GM23338 (cell line): ENCODE measurements around the gene MON2. TPM values are rescaled to one million over a fixed set of nuclear protein-coding genes. Genes with fewer than 3 reads are reported as not detected.

Experiments used
- ATAC-seq: fragments of 200-7000 bp; cut with Tn5 transposase; 3 replicates; pipeline ENCODE4 v1.9.1; 2020
- DNase-seq: peaks from one replicate; pipeline ENCODE4 v3.0.0-alpha.2; 2015; ENCODE audit warnings: low spot score
- H2AFZ ChIP-seq: fragments of 200-600 bp; sonication (generic); 2 replicates; pipeline ENCODE4 v1.8.0; 2016; ENCODE audit warnings: antibody characterized with exemption, mild to moderate bottlenecking, moderate library complexity
- H3F3A ChIP-seq: fragments of 200-600 bp; sonication (generic); replicated peaks from 2 replicates; pipeline ENCODE4 v1.8.0; 2017; ENCODE audit warnings: antibody characterized with exemption, mixed run types, low read depth
- H3K27ac ChIP-seq: fragments of 200-600 bp; sonication (generic); 2 replicates; pipeline ENCODE4 v1.6.1; 2016; ENCODE audit warnings: low read depth
- H3K27me3 ChIP-seq: fragments of 200-600 bp; sonication (generic); 2 replicates; pipeline ENCODE4 v1.8.0; 2016; ENCODE audit warnings: mild to moderate bottlenecking, mixed run types, moderate library complexity; ENCODE audit not compliant: insufficient read depth
- H3K36me3 ChIP-seq: fragments of 200-600 bp; sonication (generic); 2 replicates; pipeline ENCODE4 v1.8.0; 2016; ENCODE audit warnings: mild to moderate bottlenecking; ENCODE audit not compliant: insufficient read depth
- H3K4me1 ChIP-seq: fragments of 200-600 bp; sonication (generic); 2 replicates; pipeline ENCODE4 v1.8.0; 2016; ENCODE audit warnings: mild to moderate bottlenecking, moderate library complexity; ENCODE audit not compliant: insufficient read depth
- H3K4me2 ChIP-seq: fragments of 200-600 bp; sonication (generic); 2 replicates; pipeline ENCODE4 v1.7.1; 2017; ENCODE audit warnings: mixed run types
- H3K4me3 ChIP-seq: fragments of 200-600 bp; sonication (generic); 2 replicates; pipeline ENCODE4 v1.6.1; 2016; ENCODE audit warnings: mixed run types
- H3K79me2 ChIP-seq: fragments of 200-600 bp; sonication (generic); replicated peaks from 2 replicates; pipeline ENCODE4 v1.8.0; 2017; ENCODE audit warnings: mild to moderate bottlenecking; ENCODE audit not compliant: insufficient read depth
- H3K9me2 ChIP-seq: fragments of 200-600 bp; sonication (generic); 2 replicates; pipeline ENCODE4 v1.8.0; 2017; ENCODE audit not compliant: insufficient read depth
- H4K20me1 ChIP-seq: fragments of 200-600 bp; sonication (generic); replicated peaks from 2 replicates; pipeline ENCODE4 v1.8.0; 2017; ENCODE audit warnings: mild to moderate bottlenecking; ENCODE audit not compliant: insufficient read depth
- H3K27ac Mint-ChIP-seq: 2 replicates; pipeline ENCODE4 v1.8.0; 2020; ENCODE audit warnings: inconsistent platforms, mild to moderate bottlenecking, moderate library complexity, mixed read lengths
- H3K27me3 Mint-ChIP-seq: 3 replicates; pipeline ENCODE4 v1.8.0; 2022; ENCODE audit warnings: low read depth, mild to moderate bottlenecking, moderate library complexity, mixed read lengths, inconsistent platforms; ENCODE audit not compliant: insufficient read depth, poor library complexity
- H3K36me3 Mint-ChIP-seq: 3 replicates; pipeline ENCODE4 v1.8.0; 2021; ENCODE audit warnings: low read depth, mild to moderate bottlenecking, inconsistent platforms, moderate library complexity, mixed read lengths
- H3K4me1 Mint-ChIP-seq: 3 replicates; pipeline ENCODE4 v1.8.0; 2020; ENCODE audit warnings: mild to moderate bottlenecking, inconsistent platforms, mixed read lengths
- H3K4me3 Mint-ChIP-seq: 3 replicates; pipeline ENCODE4 v1.8.0; 2021; ENCODE audit warnings: moderate library complexity, mild to moderate bottlenecking, inconsistent platforms, mixed read lengths
- H3K9me3 Mint-ChIP-seq: 3 replicates; pipeline ENCODE4 v1.8.0; 2020; ENCODE audit warnings: moderate library complexity, mild to moderate bottlenecking, inconsistent platforms, mixed read lengths
- CREB1 ChIP-seq: fragments of 250-450 bp; sonication (Bioruptor Pico); IDR thresholded peaks from 2 replicates; pipeline ENCODE4 v1.5.0; 2020; ENCODE audit warnings: low read depth, mild to moderate bottlenecking, moderate library complexity
- CTCF ChIP-seq, 2 experiments: fragments of 200-600 bp in 1 of 2; sonication (generic) in 1 of 2; conservative IDR thresholded peaks; 2 replicates each; pipeline versions ENCODE4 v1.5.1 to v1.6.1; 2016 to 2017; ENCODE audit warnings: antibody characterized with exemption in 2 of 2, low read depth in 2 of 2, mild to moderate bottlenecking in 2 of 2, moderate library complexity in 1 of 2
- EZH2 ChIP-seq: fragments of 200-600 bp; sonication (generic); IDR thresholded peaks from one replicate; pipeline ENCODE4 v1.8.0; 2017; ENCODE audit warnings: antibody characterized with exemption, mild to moderate bottlenecking, low read depth; ENCODE audit not compliant: unreplicated experiment
- EZH2phosphoT487 ChIP-seq: fragments of 200-600 bp; sonication (generic); IDR thresholded peaks from one replicate; pipeline ENCODE4 v1.8.1; 2018; ENCODE audit warnings: antibody characterized with exemption; ENCODE audit not compliant: unreplicated experiment
- JUNB ChIP-seq: IDR thresholded peaks from one replicate; pipeline ENCODE4 v1.6.1; 2016; ENCODE audit warnings: antibody characterized with exemption; ENCODE audit not compliant: unreplicated experiment
- NANOG ChIP-seq: IDR thresholded peaks from 2 replicates; pipeline ENCODE4 v1.6.1; 2016; ENCODE audit warnings: antibody characterized with exemption, borderline replicate concordance
- POLR2AphosphoS5 ChIP-seq: IDR thresholded peaks from 2 replicates; pipeline ENCODE4 v1.6.1; 2016; ENCODE audit warnings: antibody characterized with exemption, low read depth
- REST ChIP-seq: IDR thresholded peaks from one replicate; pipeline ENCODE4 v1.6.1; 2018; ENCODE audit warnings: antibody characterized with exemption; ENCODE audit not compliant: unreplicated experiment
- STAT1 ChIP-seq: IDR thresholded peaks from one replicate; pipeline ENCODE4 v1.6.1; 2016; ENCODE audit warnings: antibody characterized with exemption; ENCODE audit not compliant: unreplicated experiment
- ZNF114 ChIP-seq: fragments of 250-450 bp; sonication (Bioruptor Pico); IDR thresholded peaks from 2 replicates; pipeline ENCODE4 v1.5.0; 2020; ENCODE audit warnings: mild to moderate bottlenecking, moderate library complexity
- ZNF331 ChIP-seq: fragments of 250-450 bp; sonication (Bioruptor Pico); IDR thresholded peaks from 2 replicates; pipeline ENCODE4 v1.5.0; 2020; ENCODE audit warnings: low read depth, mild to moderate bottlenecking, moderate library complexity
- polyA plus RNA-seq: library from polyadenylated mRNA; unstranded; fragments of >200 nt; fragmentation: Nextera tagmentation; extraction: Ambion mirVana; gene quantifications from 2 replicates; pipeline ENCODE4 v1.2.1, GENCODE V29; 2016
- total RNA-seq: library from RNA; depleted of rRNA; stranded (reverse); fragments of >200 nt; shearing (Covaris generic); gene quantifications from 2 replicates; pipeline ENCODE4 v1.2.3, GENCODE V29; 2014
- TF ChIP-seq, protein P1 (sequence below): fragments of 250-450 bp; sonication (Bioruptor Pico); IDR thresholded peaks from 2 replicates; pipeline ENCODE4 v1.5.0; 2020; ENCODE audit warnings: mild to moderate bottlenecking, moderate library complexity
- TF ChIP-seq, protein P2 (sequence below): IDR thresholded peaks from 2 replicates; pipeline ENCODE4 v1.6.1; 2016; ENCODE audit warnings: antibody characterized with exemption

MON2 gene
- total and polyA plus RNA-seq, 2 experiments from 2014 or later = 11.0 to 27.3 TPM

- ATAC-seq (no peak), DNase-seq (no peak)
- H3K36me3 Mint-ChIP-seq = peaks cover 5% of the 10 kb centered on the region; the same call in 2 of the 3 replicates
- no peak overlapping the region for H2AFZ ChIP-seq
- H3K4me1 ChIP-seq = 0 out of 2 replicates have a peak, but pooled peaks cover 6% of the 10 kb centered on the region
- H3K27ac ChIP-seq = no peak overlapping the region
- H3K4me1 Mint-ChIP-seq = peaks cover 7% of the 10 kb centered on the region; the same call in 2 of the 3 replicates
- no peaks in the 10 kb centered on the region for H3F3A ChIP-seq
- H4K20me1 ChIP-seq = no peaks in the 10 kb centered on the region
- no peak for TF ChIP-seq CREB1 (CRISPR knock-in tag)
- TF ChIP-seq, protein P1, sequence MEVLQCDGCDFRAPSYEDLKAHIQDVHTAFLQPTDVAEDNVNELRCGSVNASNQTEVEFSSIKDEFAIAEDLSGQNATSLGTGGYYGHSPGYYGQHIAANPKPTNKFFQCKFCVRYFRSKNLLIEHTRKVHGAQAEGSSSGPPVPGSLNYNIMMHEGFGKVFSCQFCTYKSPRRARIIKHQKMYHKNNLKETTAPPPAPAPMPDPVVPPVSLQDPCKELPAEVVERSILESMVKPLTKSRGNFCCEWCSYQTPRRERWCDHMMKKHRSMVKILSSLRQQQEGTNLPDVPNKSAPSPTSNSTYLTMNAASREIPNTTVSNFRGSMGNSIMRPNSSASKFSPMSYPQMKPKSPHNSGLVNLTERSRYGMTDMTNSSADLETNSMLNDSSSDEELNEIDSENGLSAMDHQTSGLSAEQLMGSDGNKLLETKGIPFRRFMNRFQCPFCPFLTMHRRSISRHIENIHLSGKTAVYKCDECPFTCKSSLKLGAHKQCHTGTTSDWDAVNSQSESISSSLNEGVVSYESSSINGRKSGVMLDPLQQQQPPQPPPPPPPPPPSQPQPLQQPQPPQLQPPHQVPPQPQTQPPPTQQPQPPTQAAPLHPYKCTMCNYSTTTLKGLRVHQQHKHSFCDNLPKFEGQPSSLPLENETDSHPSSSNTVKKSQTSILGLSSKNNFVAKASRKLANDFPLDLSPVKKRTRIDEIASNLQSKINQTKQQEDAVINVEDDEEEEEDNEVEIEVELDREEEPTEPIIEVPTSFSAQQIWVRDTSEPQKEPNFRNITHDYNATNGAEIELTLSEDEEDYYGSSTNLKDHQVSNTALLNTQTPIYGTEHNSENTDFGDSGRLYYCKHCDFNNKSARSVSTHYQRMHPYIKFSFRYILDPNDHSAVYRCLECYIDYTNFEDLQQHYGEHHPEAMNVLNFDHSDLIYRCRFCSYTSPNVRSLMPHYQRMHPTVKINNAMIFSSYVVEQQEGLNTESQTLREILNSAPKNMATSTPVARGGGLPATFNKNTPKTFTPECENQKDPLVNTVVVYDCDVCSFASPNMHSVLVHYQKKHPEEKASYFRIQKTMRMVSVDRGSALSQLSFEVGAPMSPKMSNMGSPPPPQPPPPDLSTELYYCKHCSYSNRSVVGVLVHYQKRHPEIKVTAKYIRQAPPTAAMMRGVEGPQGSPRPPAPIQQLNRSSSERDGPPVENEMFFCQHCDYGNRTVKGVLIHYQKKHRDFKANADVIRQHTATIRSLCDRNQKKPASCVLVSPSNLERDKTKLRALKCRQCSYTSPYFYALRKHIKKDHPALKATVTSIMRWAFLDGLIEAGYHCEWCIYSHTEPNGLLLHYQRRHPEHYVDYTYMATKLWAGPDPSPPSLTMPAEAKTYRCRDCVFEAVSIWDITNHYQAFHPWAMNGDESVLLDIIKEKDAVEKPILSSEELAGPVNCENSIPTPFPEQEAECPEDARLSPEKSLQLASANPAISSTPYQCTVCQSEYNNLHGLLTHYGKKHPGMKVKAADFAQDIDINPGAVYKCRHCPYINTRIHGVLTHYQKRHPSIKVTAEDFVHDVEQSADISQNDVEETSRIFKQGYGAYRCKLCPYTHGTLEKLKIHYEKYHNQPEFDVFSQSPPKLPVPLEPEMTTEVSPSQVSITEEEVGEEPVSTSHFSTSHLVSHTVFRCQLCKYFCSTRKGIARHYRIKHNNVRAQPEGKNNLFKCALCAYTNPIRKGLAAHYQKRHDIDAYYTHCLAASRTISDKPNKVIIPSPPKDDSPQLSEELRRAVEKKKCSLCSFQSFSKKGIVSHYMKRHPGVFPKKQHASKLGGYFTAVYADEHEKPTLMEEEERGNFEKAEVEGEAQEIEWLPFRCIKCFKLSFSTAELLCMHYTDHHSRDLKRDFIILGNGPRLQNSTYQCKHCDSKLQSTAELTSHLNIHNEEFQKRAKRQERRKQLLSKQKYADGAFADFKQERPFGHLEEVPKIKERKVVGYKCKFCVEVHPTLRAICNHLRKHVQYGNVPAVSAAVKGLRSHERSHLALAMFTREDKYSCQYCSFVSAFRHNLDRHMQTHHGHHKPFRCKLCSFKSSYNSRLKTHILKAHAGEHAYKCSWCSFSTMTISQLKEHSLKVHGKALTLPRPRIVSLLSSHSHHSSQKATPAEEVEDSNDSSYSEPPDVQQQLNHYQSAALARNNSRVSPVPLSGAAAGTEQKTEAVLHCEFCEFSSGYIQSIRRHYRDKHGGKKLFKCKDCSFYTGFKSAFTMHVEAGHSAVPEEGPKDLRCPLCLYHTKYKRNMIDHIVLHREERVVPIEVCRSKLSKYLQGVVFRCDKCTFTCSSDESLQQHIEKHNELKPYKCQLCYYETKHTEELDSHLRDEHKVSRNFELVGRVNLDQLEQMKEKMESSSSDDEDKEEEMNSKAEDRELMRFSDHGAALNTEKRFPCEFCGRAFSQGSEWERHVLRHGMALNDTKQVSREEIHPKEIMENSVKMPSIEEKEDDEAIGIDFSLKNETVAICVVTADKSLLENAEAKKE (CRISPR knock-in tag) = no peak
- TF ChIP-seq ZNF331 (CRISPR knock-in tag) = no peak
- no peak for TF ChIP-seq ZNF114 (CRISPR knock-in tag)
- no peak for TF ChIP-seq JUNB
- TF ChIP-seq STAT1 = no peak
- TF ChIP-seq POLR2AphosphoS5 = no peak
- TF ChIP-seq NANOG = no peak
- no peak for TF ChIP-seq EZH2
- no peak for TF ChIP-seq REST
- TF ChIP-seq CTCF (conservative IDR thresholded peaks at IDR 0.05; ENCODE audit: low read depth in 2 of 2) = no peak
- TF ChIP-seq, protein P2, sequence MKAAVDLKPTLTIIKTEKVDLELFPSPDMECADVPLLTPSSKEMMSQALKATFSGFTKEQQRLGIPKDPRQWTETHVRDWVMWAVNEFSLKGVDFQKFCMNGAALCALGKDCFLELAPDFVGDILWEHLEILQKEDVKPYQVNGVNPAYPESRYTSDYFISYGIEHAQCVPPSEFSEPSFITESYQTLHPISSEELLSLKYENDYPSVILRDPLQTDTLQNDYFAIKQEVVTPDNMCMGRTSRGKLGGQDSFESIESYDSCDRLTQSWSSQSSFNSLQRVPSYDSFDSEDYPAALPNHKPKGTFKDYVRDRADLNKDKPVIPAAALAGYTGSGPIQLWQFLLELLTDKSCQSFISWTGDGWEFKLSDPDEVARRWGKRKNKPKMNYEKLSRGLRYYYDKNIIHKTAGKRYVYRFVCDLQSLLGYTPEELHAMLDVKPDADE = no peak
- TF ChIP-seq EZH2phosphoT487 = no peak
- no peak overlapping the region for H3K4me3 Mint-ChIP-seq
- H3K9me2 ChIP-seq = no peaks in the 10 kb centered on the region
- no peaks in the 10 kb centered on the region for H3K79me2 ChIP-seq
- no peaks in the 10 kb centered on the region for H3K9me3 Mint-ChIP-seq
- no peak overlapping the region for H3K4me3 ChIP-seq
- no peaks in the 10 kb centered on the region for H3K27me3 Mint-ChIP-seq
- H3K4me2 ChIP-seq = no peak overlapping the region
- no peaks in the 10 kb centered on the region for H3K36me3 ChIP-seq
- H3K27ac Mint-ChIP-seq = no peak overlapping the region
- no peaks in the 10 kb centered on the region for H3K27me3 ChIP-seq
Measured at GRCh38 chr12:62586850-62587249, 120.2 kb downstream of the MON2 start.
